ENCODE measurements around the gene KCNK10.

- TF ChIP-seq CTCF (IDR thresholded peaks at IDR 0.05): no peak
- TF ChIP-seq POLR2A (IDR thresholded peaks at IDR 0.05): no peak
Observed at GRCh38 chr14:88247228-88247627, 75.8 kb downstream of the KCNK10 start.

All from suprapubic skin (tissue), 3 donors.